HEK293 (cell line): Measurements from ENCODE around the gene CTSF.
A peak's percentile ranks its signal among the peaks of the same experiment; 100 is the strongest.

Experiments used
- ELK4 ChIP-seq: IDR thresholded peaks from 2 replicates; pipeline ENCODE4 v1.6.1; 2011; ENCODE audit warnings: mild to moderate bottlenecking, low read depth, low read length, borderline replicate concordance
- GLI4 ChIP-seq: fragments of 450-650 bp; formaldehyde crosslinking; IDR thresholded peaks from 2 replicates; pipeline ENCODE4 v1.5.1; 2016; ENCODE audit warnings: missing biosample characterization, missing genetic modification characterization
- GLIS1 ChIP-seq: fragments of 450-650 bp; formaldehyde crosslinking; IDR thresholded peaks from 2 replicates; pipeline ENCODE4 v1.5.1; 2016; ENCODE audit warnings: missing biosample characterization, missing genetic modification characterization
- HIC1 ChIP-seq: fragments of 450-650 bp; formaldehyde crosslinking; IDR thresholded peaks from 2 replicates; pipeline ENCODE4 v1.5.1; 2016; ENCODE audit warnings: missing biosample characterization, missing genetic modification characterization
- MEIS1 ChIP-seq: sonication (generic); formaldehyde crosslinking; IDR thresholded peaks from 2 replicates; pipeline ENCODE4 v1.8.1; 2022; ENCODE audit warnings: missing genetic modification reagents, mild to moderate bottlenecking, borderline replicate concordance
- PATZ1 ChIP-seq: fragments of 450-650 bp; formaldehyde crosslinking; IDR thresholded peaks from 2 replicates; pipeline ENCODE4 v1.5.1; 2016; ENCODE audit warnings: missing biosample characterization, missing genetic modification characterization
- PRDM4 ChIP-seq: fragments of 450-650 bp; formaldehyde crosslinking; IDR thresholded peaks from 2 replicates; pipeline ENCODE4 v1.5.1; 2017; ENCODE audit warnings: missing biosample characterization, missing genetic modification characterization
- SP7 ChIP-seq: fragments of 450-650 bp; formaldehyde crosslinking; IDR thresholded peaks from 2 replicates; pipeline ENCODE4 v1.5.1; 2016; ENCODE audit warnings: missing biosample characterization, missing genetic modification characterization
- ZBTB1 ChIP-seq: fragments of 450-650 bp; formaldehyde crosslinking; IDR thresholded peaks from 2 replicates; pipeline ENCODE4 v1.5.1; 2016; ENCODE audit warnings: missing biosample characterization, missing genetic modification characterization
- ZBTB48 ChIP-seq: fragments of 450-650 bp; formaldehyde crosslinking; IDR thresholded peaks from 2 replicates; pipeline ENCODE4 v1.5.1; 2016; ENCODE audit warnings: missing biosample characterization, missing genetic modification characterization
- ZEB2 ChIP-seq: fragments of 450-650 bp; formaldehyde crosslinking; IDR thresholded peaks from 2 replicates; pipeline ENCODE4 v1.5.1; 2016; ENCODE audit warnings: missing biosample characterization, missing genetic modification characterization
- ZNF114 ChIP-seq: fragments of 450-650 bp; formaldehyde crosslinking; IDR thresholded peaks from 2 replicates; pipeline ENCODE4 v1.5.0; 2017; ENCODE audit warnings: missing biosample characterization, missing genetic modification characterization
- ZNF239 ChIP-seq: fragments of 450-650 bp; formaldehyde crosslinking; IDR thresholded peaks from 2 replicates; pipeline ENCODE4 v1.5.1; 2016; ENCODE audit warnings: missing biosample characterization, missing genetic modification characterization
- ZNF26 ChIP-seq: fragments of 450-650 bp; formaldehyde crosslinking; IDR thresholded peaks from 2 replicates; pipeline ENCODE4 v1.5.1; 2016; ENCODE audit warnings: missing biosample characterization, missing genetic modification characterization
- ZNF266 ChIP-seq: fragments of 450-650 bp; formaldehyde crosslinking; IDR thresholded peaks from 2 replicates; pipeline ENCODE4 v1.5.1; 2016; ENCODE audit warnings: missing biosample characterization, missing genetic modification characterization, low read depth
- ZNF274 ChIP-seq, 2 experiments: fragments of 200-500 bp in 1 of 2; fragments of 450-650 bp in 1 of 2; sonication (Bioruptor generic) in 1 of 2; formaldehyde crosslinking in 1 of 2; IDR thresholded peaks; 2 replicates each; pipeline versions ENCODE4 v1.5.1 to v1.6.1; 2014 to 2016; ENCODE audit warnings: borderline replicate concordance in 1 of 2, inconsistent platforms in 1 of 2, low read length in 1 of 2, missing biosample characterization in 1 of 2, missing genetic modification characterization in 1 of 2
- ZNF335 ChIP-seq: fragments of 450-650 bp; formaldehyde crosslinking; conservative IDR thresholded peaks from 2 replicates; pipeline ENCODE4 v1.5.1; 2016; ENCODE audit warnings: missing biosample characterization, missing genetic modification characterization
- ZNF426 ChIP-seq: fragments of 450-650 bp; formaldehyde crosslinking; IDR thresholded peaks from 2 replicates; pipeline ENCODE4 v1.5.1; 2017; ENCODE audit warnings: missing biosample characterization, missing genetic modification characterization, mild to moderate bottlenecking, inconsistent platforms, moderate library complexity
- ZNF510 ChIP-seq: fragments of 450-650 bp; formaldehyde crosslinking; IDR thresholded peaks from 2 replicates; pipeline ENCODE4 v1.5.1; 2018; ENCODE audit warnings: mild to moderate bottlenecking, missing genetic modification characterization, missing biosample characterization; ENCODE audit not compliant: insufficient replicate concordance
- ZNF529 ChIP-seq: fragments of 450-650 bp; formaldehyde crosslinking; IDR thresholded peaks from 2 replicates; pipeline ENCODE4 v1.5.1; 2017; ENCODE audit warnings: missing genetic modification characterization, missing biosample characterization; ENCODE audit not compliant: insufficient replicate concordance
- ZNF549 ChIP-seq: fragments of 450-650 bp; IDR thresholded peaks from 2 replicates; pipeline ENCODE4 v1.5.1; 2018; ENCODE audit warnings: missing biosample characterization, missing genetic modification characterization, mild to moderate bottlenecking, inconsistent platforms, moderate library complexity
- ZNF571 ChIP-seq: fragments of 450-650 bp; formaldehyde crosslinking; IDR thresholded peaks from 2 replicates; pipeline ENCODE4 v1.5.0; 2017; ENCODE audit warnings: missing biosample characterization, missing genetic modification characterization
- ZNF580 ChIP-seq: fragments of 450-650 bp; formaldehyde crosslinking; IDR thresholded peaks from 2 replicates; pipeline ENCODE4 v1.5.1; 2016; ENCODE audit warnings: missing biosample characterization, missing genetic modification characterization

The CTSF gene

GRCh38 chr11:66592457-66593302 is 24.3 kb upstream of the CTSF start, which contains the start of the genes CCDC87 and CCS (continued):
- TF ChIP-seq PATZ1 (tag by site-specific recombination), result 0 out of 2 replicates have a peak, but pooled peaks have one; percentile 46
- TF ChIP-seq ZNF335 (tag by site-specific recombination), result peak; percentile 69
- TF ChIP-seq ZNF549 (tag by site-specific recombination), result no peak
- no peak for TF ChIP-seq SP7 (tag by site-specific recombination)
- TF ChIP-seq MEIS1 (CRISPR knock-in tag), result no peak
- TF ChIP-seq ZNF580 (tag by site-specific recombination), result no peak
- TF ChIP-seq ZBTB48, result no peak
- TF ChIP-seq ZNF266 (tag by site-specific recombination), result no peak
- TF ChIP-seq ZNF510 (tag by site-specific recombination), result no peak
- no peak for TF ChIP-seq HIC1 (tag by site-specific recombination)
- TF ChIP-seq ZNF571 (tag by site-specific recombination), result no peak
- TF ChIP-seq ZEB2, result 0 out of 2 replicates have a peak, but pooled peaks have one; percentile 42
- TF ChIP-seq ELK4, result no peak
- no peak for TF ChIP-seq ZBTB1 (tag by site-specific recombination)
- no peak for TF ChIP-seq GLI4 (tag by site-specific recombination)
- no peak for TF ChIP-seq ZNF26
- TF ChIP-seq PRDM4 (tag by site-specific recombination), result no peak
- TF ChIP-seq ZNF529, result no peak
- no peak for TF ChIP-seq ZNF114 (tag by site-specific recombination)
- no peak for TF ChIP-seq ZNF426 (tag by site-specific recombination)
- TF ChIP-seq ZNF274 (IDR thresholded peaks at IDR 0.05; ENCODE audit: low read length), result no peak
- no peak for TF ChIP-seq ZNF274 (tag by site-specific recombination; IDR thresholded peaks at IDR 0.05; ENCODE audit: borderline replicate concordance)
- TF ChIP-seq ZNF239 (tag by site-specific recombination), result no peak
- peak; percentile 17; the same call in 1 of the 2 replicates for TF ChIP-seq GLIS1 (tag by site-specific recombination)
